ENCODE data around the gene CLCN2.
"Not testable (repeated sequence)": the region's sequence is repeated elsewhere in the genome, so short reads cannot be mapped to it uniquely, and the experiment has no call there.

Gene CLCN2

GRCh38 chr3:184343200-184343876, 18.1 kb downstream of the CLCN2 start:
- no peak for TF ChIP-seq MAX (IDR thresholded peaks at IDR 0.05; ENCODE audit: low read depth, low read length)
- no peak for TF ChIP-seq POLR2A (IDR thresholded peaks at IDR 0.05; ENCODE audit: extremely low read depth, insufficient read length)
- no peak for DNase-seq (ENCODE audit: low read depth)
- H3K4me3 ChIP-seq (ENCODE audit: low read depth, low read length) = no peak overlapping the region

GRCh38 chr3:184341925-184342324, 19.5 kb downstream of the CLCN2 start:
- TF ChIP-seq MYC (IDR thresholded peaks at IDR 0.05; ENCODE audit: low read depth, low read length) (no peak), MAX (IDR thresholded peaks at IDR 0.05; ENCODE audit: low read depth, low read length) (no peak), CTCF (IDR thresholded peaks at IDR 0.05; ENCODE audit: low read depth, low read length) (no peak), POLR2A (IDR thresholded peaks at IDR 0.05; ENCODE audit: extremely low read depth, insufficient read length) (no peak)
- no peak for DNase-seq (ENCODE audit: low read depth)
- no peak overlapping the region for H3K4me3 ChIP-seq (ENCODE audit: low read depth, low read length)

- not testable (repeated sequence) for H3K4me3 ChIP-seq (ENCODE audit: low read depth, low read length); DNase-seq (ENCODE audit: low read depth)
These were observed 21.8 kb downstream of the CLCN2 start for GRCh38 chr3:184339451-184340135.

GRCh38 chr3:184339001-184339400, 22.4 kb downstream of the CLCN2 start:
- H3K4me3 ChIP-seq (ENCODE audit: low read depth, low read length) = no peak overlapping the region
- no peak for TF ChIP-seq MAX (IDR thresholded peaks at IDR 0.05; ENCODE audit: low read depth, low read length)
- no peak for TF ChIP-seq MYC (IDR thresholded peaks at IDR 0.05; ENCODE audit: low read depth, low read length)
- no peak for TF ChIP-seq POLR2A (IDR thresholded peaks at IDR 0.05; ENCODE audit: extremely low read depth, insufficient read length)
- no peak for TF ChIP-seq CTCF (IDR thresholded peaks at IDR 0.05; ENCODE audit: low read depth, low read length)
- DNase-seq (ENCODE audit: low read depth) = no peak

- TF ChIP-seq MYC (IDR thresholded peaks at IDR 0.05; ENCODE audit: low read depth, low read length) = no peak
- no peak overlapping the region for H3K4me3 ChIP-seq (ENCODE audit: low read depth, low read length)
- no peak for DNase-seq (ENCODE audit: low read depth)
These were observed 22.9 kb downstream of the CLCN2 start for GRCh38 chr3:184338511-184338945.

GRCh38 chr3:184337981-184338380, 23.4 kb downstream of the CLCN2 start:
- TF ChIP-seq MYC (IDR thresholded peaks at IDR 0.05; ENCODE audit: low read depth, low read length) (no peak), POLR2A (IDR thresholded peaks at IDR 0.05; ENCODE audit: extremely low read depth, insufficient read length) (no peak), CTCF (IDR thresholded peaks at IDR 0.05; ENCODE audit: low read depth, low read length) (no peak), MAX (IDR thresholded peaks at IDR 0.05; ENCODE audit: low read depth, low read length) (no peak)
- DNase-seq (ENCODE audit: low read depth) = no peak
- no peak overlapping the region for H3K4me3 ChIP-seq (ENCODE audit: low read depth, low read length)

GRCh38 chr3:184337399-184337714, 24.0 kb downstream of the CLCN2 start, which contains the start of gene FAM131A:
TSS of gene FAM131A (plus strand) at chr3:184337600. CDS start at chr3:184337631, 31 bp downstream.
- no peak for TF ChIP-seq POLR2A (IDR thresholded peaks at IDR 0.05; ENCODE audit: extremely low read depth, insufficient read length)
- TF ChIP-seq CTCF (IDR thresholded peaks at IDR 0.05; ENCODE audit: low read depth, low read length) = no peak
- TF ChIP-seq MYC (IDR thresholded peaks at IDR 0.05; ENCODE audit: low read depth, low read length) = no peak
- TF ChIP-seq MAX (IDR thresholded peaks at IDR 0.05; ENCODE audit: low read depth, low read length) = no peak
- H3K4me3 ChIP-seq (ENCODE audit: low read depth, low read length) = no peak within 1 kb of the TSS
- no peak for DNase-seq (ENCODE audit: low read depth)

Data from NB4 (cell line).